VCaP (cell line): ENCODE results near the gene COQ8A.

ENCODE experiments used
- H3K27ac ChIP-seq: fragments of 450-650 bp; 2 replicates; pipeline ENCODE4 v1.5.1; 2017
- TF ChIP-seq, protein P1 (sequence below): fragments of 450-650 bp; conservative IDR thresholded peaks from 2 replicates; pipeline ENCODE4 v1.5.1; 2017; ENCODE audit warnings: mild to moderate bottlenecking, moderate library complexity

Gene COQ8A

GRCh38 chr1:226979115-226979516 lies 39.0 kb downstream of the COQ8A start:
- TF ChIP-seq, protein P1, sequence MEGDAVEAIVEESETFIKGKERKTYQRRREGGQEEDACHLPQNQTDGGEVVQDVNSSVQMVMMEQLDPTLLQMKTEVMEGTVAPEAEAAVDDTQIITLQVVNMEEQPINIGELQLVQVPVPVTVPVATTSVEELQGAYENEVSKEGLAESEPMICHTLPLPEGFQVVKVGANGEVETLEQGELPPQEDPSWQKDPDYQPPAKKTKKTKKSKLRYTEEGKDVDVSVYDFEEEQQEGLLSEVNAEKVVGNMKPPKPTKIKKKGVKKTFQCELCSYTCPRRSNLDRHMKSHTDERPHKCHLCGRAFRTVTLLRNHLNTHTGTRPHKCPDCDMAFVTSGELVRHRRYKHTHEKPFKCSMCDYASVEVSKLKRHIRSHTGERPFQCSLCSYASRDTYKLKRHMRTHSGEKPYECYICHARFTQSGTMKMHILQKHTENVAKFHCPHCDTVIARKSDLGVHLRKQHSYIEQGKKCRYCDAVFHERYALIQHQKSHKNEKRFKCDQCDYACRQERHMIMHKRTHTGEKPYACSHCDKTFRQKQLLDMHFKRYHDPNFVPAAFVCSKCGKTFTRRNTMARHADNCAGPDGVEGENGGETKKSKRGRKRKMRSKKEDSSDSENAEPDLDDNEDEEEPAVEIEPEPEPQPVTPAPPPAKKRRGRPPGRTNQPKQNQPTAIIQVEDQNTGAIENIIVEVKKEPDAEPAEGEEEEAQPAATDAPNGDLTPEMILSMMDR = no peak
- H3K27ac ChIP-seq = no peak overlapping the region

DNA sequence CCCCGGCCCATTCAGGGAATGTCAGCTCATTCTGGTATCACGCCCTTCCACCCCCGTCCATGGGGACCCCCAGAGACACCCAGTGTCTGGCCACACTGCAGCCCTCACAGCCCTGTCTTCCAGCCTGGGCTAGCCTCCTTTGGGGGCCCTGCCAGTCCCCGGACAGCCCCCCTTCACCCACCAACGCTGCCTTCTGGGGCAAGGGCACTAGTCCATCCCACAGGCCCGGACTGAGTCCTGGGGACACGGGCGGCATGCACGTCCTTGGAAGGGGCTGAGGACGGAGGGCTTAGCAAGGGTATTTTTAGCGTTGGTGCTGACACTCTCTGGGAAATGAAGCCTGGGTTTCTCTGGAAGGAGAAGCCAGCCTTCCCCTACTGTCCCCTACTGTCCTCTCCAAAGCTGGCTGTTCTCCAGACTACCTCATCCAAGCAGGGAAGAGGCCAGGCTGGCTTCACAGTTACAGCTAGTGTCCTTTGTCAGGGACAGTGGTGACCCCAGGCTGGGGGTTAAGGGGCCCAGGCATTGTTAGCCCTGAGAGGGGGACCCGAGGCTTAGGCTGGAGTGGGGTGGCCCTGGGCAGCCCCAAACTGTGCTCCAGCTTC lies 39.5 kb downstream of the COQ8A start:
- TF ChIP-seq, protein P1 = no peak
- no peak overlapping the region for H3K27ac ChIP-seq

DNA sequence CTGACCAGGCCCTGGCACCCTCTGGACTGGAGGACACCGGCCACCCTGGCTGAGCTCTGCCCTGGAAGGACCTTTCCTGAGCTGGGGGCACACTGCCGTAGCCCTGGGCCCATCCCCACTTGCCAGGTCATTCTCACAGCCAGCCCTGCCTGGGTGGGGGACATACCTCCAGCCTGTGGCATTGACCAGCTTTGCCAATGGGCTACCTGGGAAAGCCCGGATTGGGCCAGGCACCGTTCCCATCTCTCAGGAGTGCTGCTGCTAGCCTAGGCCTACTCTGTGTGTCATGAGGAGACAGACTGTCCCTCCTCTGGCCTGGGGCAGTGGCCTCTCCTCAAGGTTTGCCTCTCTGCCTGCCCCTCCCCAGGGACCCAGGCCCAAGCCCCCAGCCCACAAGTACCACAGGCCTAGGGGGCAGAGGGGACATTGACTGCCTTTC lies 40.0 kb downstream of the COQ8A start:
- TF ChIP-seq, protein P1 = no peak
- H3K27ac ChIP-seq = no peak overlapping the region

DNA sequence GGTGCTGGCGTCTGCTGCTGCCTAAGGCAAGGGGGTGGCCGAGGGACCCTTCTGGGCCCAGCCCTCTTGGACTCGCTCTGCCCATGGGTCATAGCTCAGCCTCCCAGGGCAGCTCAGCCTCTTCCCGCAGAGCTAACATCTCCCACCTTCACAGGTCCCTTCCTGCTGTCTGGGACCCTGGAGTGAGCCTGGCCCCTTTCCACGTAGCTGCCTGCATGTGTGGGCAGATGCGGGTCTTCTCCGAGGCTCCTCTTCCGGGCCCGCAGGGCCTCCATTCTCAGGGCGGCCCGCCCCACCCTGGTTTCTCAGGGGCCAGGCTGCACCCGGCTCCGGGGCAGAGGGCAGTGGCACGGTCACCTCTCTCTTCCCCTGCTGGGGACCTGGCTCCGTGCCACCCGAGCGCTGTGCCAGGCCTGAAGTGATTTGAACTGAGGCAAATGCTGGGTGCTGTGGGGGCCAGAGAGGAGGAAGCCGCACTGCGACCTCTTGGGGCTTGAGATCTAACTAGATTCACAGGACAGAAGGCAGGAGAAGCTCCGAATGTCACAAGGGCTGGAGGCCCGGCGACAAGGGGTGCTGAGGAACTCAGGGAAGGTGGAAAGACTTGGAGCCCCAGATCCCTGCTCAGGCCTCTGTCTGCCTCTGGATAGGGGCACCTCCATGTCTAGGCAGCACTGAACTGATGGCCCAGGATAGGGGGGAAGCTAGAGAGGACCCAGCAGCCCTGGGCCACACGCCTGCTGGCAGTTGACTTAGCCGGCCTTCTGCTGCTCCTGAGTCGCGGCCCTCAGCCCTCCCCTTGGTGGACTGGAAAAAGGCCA lies 40.7 kb downstream of the COQ8A start:
- TF ChIP-seq, protein P1 = no peak
- H3K27ac ChIP-seq = no peak overlapping the region

DNA sequence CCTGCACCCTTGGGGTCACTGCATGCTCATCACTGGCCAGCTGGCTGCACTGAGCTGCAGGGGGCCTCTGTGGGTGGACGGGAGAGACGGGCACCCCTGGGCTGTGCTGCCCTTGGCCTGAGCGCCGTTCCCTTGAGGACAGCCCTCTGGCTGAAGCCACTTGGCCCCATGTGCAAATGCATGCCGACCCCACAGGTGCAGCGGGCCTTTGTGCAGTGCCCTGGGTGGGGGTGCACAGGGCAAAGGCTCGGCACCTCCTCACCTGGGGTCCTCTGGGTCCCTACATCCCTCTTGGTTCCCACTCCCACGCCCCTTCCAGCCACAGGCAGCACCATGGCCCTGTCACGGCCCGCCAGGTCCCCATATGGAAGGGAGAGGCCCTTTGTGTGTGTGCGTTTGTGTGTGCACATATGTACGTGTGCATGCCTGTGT lies 41.3 kb downstream of the COQ8A start:
- TF ChIP-seq, protein P1 = no peak
- H3K27ac ChIP-seq = no peak overlapping the region

DNA sequence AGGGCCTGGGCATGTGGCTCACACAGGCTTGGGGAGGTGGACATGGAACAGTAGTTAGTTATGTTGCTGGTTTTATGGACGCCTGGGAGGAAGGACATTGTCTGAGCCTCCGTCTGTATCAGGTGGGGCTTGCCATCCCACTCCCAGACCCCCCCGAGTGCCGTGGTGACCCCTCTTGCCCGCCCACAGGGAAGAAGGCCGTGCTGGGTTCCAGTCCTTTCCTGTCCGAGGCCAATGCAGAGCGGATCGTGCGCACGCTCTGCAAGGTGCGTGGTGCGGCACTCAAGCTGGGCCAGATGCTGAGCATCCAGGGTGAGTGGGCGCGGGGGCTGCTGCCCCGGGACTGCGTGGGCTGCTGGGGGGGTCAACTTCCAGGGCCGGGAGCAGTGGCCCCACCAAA lies 41.7 kb downstream of the COQ8A start:
- no peak overlapping the region for H3K27ac ChIP-seq
- TF ChIP-seq, protein P1 = no peak

DNA sequence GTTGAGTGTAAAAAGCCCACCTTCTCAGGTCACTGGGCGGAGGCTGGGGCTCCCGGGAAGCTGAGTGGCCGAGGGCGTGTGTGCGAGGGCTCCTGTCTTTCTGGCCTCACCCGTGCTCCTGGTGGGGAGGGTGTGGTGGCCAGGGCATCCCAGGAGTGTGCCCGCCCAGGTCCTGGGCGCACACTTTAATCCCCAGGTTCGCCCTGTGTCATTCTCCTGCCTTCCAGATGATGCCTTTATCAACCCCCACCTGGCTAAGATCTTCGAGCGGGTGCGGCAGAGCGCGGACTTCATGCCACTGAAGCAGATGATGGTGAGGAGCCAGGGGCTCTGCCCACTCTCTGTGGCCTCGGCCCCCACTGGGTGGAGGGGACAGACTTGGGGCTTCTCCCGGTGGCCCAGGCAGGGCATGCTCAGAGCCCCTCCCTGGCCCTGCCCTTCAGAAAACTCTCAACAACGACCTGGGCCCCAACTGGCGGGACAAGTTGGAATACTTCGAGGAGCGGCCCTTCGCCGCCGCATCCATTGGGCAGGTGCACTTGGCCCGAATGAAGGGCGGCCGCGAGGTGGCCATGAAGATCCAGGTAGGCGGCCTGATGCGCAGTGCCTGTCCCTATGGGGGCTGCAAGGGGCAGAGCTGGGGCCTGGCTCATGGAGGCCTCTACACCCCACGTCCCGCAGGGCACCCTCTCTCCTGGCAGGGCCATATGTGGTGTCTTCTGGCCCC lies 42.5 kb downstream of the COQ8A start:
- H3K27ac ChIP-seq = no peak overlapping the region
- TF ChIP-seq, protein P1 = no peak
